Tibial nerve (tissue), 4 donors: ENCODE results near the gene BICD1.

Experiments
- EP300 ChIP-seq, 2 donors: sonication (generic); formaldehyde crosslinking; IDR thresholded peaks; one replicate each; pipeline ENCODE4 v1.6.1; 2017; ENCODE audit warnings: antibody characterized with exemption in 2 of 2, mild to moderate bottlenecking in 1 of 2
- POLR2A ChIP-seq, 2 donors: fragments of 450-650 bp; IDR thresholded peaks; one replicate each; pipeline ENCODE4 v1.6.1; 2017; ENCODE audit warnings: antibody characterized with exemption in 2 of 2, mild to moderate bottlenecking in 2 of 2, moderate library complexity in 2 of 2
- TF ChIP-seq, protein P1 (sequence below), 5 experiments: fragments of 200-600 bp in 3 of 5; fragments of 450-650 bp in 2 of 5; sonication (generic) in 3 of 5; IDR thresholded peaks; one replicate each; pipeline ENCODE4 v1.5.1; 2016 to 2019; ENCODE audit warnings: antibody characterized with exemption in 5 of 5, mild to moderate bottlenecking in 3 of 5, moderate library complexity in 2 of 5

DNA sequence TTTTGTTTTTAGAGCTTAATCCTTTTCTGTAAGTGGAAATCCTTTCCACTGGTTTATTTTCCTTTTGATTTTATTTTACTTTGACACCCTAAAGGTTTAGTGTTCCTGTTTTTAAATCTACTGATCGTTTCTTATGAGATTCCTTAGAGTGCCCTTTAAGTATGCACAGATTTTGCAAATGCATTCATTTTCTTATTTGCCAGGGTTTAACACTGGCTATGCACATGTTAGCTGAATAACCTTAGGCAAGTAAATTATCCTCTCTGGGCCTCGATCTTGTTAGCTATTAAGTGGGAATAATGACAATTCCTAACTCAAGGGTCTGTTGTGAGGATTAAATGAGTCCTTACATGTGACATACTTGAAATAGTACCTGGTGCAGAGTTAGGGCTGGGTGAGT is 136.0 kb downstream of the BICD1 start:
- TF ChIP-seq, protein P1, sequence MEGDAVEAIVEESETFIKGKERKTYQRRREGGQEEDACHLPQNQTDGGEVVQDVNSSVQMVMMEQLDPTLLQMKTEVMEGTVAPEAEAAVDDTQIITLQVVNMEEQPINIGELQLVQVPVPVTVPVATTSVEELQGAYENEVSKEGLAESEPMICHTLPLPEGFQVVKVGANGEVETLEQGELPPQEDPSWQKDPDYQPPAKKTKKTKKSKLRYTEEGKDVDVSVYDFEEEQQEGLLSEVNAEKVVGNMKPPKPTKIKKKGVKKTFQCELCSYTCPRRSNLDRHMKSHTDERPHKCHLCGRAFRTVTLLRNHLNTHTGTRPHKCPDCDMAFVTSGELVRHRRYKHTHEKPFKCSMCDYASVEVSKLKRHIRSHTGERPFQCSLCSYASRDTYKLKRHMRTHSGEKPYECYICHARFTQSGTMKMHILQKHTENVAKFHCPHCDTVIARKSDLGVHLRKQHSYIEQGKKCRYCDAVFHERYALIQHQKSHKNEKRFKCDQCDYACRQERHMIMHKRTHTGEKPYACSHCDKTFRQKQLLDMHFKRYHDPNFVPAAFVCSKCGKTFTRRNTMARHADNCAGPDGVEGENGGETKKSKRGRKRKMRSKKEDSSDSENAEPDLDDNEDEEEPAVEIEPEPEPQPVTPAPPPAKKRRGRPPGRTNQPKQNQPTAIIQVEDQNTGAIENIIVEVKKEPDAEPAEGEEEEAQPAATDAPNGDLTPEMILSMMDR (IDR thresholded peaks at IDR 0.05): no peak
- no peak for TF ChIP-seq POLR2A (IDR thresholded peaks at IDR 0.05)
- TF ChIP-seq EP300 (IDR thresholded peaks at IDR 0.05): no peak
